GM19395 (cell line): ENCODE results near the gene PI16.

ENCODE experiments used
- ATAC-seq: cut with Tn5 transposase; IDR thresholded peaks from one replicate; pipeline ENCODE4 v1.9.1; 2021; ENCODE audit warnings: mild to moderate bottlenecking, moderate library complexity; ENCODE audit not compliant: unreplicated experiment

The PI16 gene

DNA sequence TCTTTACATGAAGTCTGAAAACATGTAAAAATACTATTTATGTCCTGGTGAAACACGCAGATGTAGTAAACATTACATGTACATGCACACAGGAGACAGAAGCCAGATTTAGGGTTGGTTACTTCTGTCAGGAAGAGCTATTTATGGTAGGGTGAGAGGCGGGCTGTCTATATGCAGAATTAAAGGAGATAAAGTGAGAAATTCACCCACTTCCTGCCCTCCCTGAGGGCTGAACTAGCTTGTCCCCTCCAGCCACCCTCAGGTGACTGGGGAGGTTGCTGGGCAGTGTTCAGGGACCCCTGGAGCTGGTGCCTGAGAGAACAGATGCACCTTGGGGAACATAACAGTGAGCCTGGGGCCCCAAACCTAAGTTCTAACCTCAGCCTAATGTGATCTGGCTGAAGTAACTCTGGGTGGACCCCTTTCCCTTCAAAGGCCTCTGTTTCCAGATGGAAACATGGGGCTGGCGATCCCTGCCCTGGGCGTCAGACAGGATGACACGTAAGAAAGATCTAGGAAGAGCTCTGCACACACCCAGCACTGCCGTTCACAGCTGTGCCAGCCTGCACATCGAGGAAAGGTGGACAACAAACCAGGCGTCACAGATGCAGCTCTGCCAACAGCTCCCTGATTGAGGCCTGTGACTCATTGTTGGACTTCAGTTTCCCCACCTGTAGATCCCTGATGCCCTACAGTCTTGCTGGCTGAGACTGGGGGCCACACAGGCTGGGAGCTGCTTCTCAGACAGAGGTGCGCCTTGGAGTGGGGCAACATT, 1.3 kb downstream of the PI16 start:
- ATAC-seq = no peak

DNA sequence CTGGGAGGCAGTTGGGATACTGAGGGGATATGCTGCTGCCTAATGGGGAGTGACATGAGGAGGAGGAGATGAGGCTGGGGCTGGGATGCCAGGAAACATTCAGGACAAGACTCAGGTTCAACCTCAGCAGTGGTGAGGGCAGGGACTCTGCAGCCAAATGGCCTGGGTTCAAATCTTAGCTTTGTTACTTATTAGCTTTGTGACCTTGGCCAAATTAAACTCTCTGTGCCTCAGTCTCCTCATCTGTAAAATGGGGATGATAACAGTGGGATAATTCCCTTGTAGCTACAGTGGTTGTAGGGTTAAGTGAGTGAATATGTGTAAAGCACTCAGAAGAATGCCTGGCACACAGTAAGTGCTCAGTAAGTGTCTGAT, 1.9 kb downstream of the PI16 start:
- ATAC-seq = no peak

DNA sequence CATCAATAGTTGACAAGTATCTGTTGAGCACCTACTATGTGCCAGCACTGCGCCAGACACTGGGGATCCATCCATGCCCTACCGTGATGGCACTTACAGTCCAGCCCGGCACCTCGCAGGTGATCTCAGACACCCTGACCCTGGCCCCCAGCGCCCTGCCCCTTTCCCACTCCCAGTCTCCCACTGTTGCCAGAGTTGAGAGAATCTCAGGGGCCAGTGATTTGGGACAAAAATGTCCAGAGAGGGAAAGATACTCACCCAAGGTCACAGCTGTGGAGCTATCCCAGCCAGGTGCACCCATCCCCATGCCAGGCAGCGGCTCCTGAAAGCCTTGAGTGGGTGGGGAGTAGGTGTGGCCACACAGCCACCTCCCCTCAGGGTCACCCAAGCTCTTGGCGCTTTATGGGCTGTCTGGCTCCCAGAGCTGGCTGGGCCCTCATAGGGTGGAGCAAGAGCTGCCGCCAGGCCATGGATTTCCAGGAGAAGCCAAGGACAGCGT, 3.3 kb downstream of the PI16 start:
- no peak for ATAC-seq

DNA sequence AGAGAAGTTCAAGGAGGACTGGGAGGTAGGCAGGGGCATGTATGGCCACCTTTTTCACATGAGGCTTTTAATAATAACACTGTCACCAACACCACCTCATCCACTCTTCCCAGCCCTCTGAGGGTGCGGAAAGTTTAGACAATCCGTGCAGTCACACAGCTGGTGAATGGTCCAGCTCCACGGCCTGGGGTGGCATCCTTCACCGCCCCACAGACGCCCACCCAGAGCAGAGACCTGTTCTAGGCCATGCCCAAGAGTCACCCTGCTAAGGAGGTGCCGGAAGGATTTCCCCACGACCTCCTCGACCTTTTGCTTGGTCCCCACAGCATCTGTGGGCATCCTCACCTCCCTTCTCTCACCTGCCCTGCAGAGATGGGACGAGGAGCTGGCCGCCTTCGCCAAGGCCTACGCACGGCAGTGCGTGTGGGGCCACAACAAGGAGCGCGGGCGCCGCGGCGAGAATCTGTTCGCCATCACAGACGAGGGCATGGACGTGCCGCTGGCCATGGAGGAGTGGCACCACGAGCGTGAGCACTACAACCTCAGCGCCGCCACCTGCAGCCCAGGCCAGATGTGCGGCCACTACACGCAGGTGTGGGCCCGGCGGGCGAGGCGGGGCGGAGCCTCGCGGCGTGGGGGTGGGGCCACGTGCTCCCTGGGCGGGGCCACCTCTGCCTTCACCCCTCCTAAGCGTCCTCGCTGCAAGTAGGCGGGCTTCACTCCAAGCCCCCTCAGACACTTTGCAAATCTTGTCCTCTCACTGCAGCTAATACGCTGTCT, 4.4 kb downstream of the PI16 start:
- ATAC-seq = no peak

DNA sequence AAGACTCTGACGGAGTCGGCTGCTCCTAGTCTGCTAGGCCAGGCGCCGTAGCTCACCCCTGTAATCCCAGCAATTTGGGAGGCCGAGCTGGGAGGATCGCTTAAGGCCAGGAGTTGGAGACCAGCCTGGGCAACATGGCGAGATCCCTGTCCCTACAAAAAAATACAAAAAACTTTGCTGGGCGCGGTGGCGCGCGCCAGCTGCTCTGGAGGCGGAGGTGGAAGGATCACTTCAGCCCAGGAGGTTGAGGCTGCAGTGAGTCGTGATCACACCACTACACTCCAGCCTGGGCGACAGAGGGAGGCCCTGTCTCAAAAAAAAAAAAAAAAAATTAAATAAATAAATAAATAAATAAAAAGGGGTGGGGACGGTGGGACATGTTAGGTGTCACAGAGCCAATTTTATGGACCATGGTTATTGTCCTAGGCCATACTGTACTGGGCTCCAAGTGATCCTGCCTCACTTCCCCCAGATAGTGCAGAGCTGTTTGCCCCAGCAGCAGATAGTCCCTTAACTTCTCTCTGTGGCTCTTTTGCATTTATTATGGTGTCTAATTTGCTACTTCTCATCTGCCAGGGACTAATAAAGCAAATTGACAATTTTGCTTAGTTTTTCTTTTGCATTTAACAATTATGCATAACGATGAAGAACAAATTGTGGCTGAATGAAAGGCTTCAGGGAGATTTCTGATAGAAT, 5.2 kb downstream of the PI16 start:
- no peak for ATAC-seq

DNA sequence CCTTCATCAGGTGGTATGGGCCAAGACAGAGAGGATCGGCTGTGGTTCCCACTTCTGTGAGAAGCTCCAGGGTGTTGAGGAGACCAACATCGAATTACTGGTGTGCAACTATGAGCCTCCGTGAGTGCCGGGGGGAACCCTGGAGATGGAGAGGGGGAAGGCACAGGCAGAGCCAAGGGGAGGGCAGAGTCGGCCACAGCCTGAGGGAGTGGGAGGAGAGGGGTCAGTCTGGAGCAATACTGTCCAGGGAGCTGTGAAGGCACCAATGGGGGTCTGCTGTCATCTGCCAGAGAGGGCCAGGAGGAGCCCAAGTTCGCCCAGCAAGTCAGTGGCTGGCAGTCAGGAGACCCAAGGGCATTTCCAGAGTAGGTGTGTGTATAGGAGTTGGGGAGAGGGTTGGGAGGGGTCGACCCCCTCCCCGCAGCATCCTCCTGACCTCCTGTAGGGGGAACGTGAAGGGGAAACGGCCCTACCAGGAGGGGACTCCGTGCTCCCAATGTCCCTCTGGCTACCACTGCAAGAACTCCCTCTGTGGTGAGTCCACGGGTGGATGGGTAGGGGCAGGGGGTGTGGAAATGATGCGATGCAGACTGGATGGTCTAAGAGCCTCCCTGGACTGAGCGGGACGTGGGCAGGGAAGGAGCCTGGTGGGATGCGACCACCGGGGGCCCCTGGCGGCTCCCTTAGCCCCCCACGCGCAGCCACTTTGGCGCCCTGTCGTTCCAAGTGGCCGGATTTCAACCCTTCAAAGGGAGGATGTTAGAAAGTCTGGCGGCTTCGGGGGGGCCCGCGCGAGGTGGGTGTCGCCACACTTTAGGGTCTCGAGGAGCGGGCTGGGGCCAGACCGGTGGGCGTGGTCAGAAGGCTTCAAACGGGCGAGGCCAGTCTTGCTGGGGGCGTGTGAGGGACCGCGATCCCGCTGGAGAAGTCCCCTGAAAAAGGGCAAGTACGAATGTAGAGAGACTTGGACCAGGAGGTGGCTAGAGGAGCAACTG, 7.2 kb downstream of the PI16 start:
- ATAC-seq = no peak

DNA sequence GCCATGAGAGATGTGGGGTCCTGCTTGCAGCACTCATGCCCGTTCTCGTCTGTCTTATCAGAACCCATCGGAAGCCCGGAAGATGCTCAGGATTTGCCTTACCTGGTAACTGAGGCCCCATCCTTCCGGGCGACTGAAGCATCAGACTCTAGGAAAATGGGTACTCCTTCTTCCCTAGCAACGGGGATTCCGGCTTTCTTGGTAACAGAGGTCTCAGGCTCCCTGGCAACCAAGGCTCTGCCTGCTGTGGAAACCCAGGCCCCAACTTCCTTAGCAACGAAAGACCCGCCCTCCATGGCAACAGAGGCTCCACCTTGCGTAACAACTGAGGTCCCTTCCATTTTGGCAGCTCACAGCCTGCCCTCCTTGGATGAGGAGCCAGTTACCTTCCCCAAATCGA, 8.3 kb downstream of the PI16 start:
- ATAC-seq = peak; percentile 62

DNA sequence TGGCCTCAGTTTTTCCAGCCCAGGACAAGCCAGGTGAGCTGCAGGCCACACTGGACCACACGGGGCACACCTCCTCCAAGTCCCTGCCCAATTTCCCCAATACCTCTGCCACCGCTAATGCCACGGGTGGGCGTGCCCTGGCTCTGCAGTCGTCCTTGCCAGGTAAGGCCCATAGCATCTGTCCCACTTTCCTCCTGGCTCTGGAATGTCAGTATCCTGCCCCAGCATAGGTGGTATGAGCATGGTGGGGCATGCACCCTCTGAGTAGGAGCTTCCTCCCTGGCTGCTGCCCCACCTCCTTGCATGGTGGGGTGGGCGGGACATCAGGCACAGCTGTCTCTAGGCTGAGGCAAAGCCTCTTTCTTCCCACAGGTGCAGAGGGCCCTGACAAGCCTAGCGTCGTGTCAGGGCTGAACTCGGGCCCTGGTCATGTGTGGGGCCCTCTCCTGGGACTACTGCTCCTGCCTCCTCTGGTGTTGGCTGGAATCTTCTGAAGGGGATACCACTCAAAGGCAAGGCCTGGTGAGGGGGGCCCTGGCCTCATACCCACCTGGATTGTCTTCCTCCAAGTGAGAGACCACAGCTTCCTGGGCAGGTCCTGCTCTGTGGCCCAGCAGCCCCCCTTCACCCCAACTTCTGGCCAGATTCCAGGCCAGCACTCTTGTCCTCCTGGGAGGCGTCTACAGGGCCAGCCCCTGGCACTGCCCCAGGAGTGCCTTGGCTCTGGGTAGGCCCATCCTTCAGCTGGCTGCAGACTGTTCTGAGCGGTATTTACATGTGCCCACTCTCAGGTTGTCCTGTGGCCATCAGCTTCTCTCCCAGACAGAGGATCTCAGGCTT, 9.1 kb downstream of the PI16 start:
- ATAC-seq = no peak

DNA sequence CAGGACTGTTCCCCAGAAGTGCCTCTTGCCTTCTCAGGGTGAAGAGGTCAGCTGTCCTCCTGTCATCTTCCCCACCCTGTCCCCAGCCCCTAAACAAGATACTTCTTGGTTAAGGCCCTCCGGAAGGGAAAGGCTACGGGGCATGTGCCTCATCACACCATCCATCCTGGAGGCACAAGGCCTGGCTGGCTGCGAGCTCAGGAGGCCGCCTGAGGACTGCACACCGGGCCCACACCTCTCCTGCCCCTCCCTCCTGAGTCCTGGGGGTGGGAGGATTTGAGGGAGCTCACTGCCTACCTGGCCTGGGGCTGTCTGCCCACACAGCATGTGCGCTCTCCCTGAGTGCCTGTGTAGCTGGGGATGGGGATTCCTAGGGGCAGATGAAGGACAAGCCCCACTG, 9.8 kb downstream of the PI16 start:
- no peak for ATAC-seq

DNA sequence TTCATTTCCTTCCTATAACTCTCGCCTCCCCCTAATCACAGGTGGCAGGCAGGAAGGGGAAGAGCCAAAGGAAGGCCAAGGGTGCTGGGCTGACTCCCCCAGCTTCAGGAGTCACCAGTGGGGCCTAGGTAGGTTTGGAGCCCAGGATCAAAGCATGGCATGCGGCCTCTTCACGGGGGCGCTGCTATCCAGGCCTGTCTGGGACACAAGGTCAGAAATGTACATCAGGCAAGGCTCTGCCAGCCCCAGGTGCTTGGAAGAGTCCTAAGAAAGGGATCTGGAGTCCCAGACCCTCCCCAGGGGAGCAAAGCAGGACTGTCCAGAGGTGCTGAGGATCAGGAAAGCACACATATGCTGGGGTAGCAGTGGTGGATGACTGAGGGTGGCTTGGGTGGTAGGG, 10.4 kb downstream of the PI16 start:
- no peak for ATAC-seq

DNA sequence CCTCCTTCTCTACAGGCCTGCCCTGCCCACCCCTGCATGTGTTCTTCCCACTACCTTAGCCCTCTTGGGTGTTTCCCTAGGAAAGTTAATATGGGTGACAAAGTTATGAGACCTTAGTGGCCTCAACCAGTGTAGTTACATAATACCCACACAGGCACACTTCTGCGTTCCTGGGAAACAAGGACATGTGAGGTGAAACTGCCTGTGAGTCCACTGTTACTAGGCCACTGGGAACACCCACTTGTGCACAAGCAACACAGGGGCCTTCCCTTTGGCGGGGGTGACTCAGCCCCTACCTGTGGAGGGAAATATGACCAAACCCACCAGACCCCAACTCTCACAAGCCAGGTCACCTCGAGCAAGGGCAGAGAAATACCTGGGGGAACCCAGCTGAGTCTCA, 12.8 kb downstream of the PI16 start:
- ATAC-seq = no peak

DNA sequence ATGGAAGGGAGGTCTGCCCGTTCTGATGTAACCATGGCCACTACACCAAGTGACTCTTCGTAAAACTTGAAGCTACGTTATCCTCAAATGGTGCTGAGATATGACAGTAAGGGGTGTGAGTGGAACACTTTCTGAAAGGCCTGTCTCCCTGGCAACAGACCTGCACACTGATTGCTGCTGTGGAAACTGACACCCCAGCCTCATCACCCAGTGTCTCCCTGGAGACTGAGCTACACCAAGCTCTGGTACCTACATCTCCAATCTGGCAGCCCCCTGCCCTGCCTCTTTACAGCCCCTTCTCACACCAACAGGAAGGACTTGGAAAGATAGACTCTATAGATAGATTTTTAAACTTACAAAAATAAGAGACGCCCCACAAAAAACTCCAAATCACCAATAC, 13.2 kb downstream of the PI16 start:
- no peak for ATAC-seq

DNA sequence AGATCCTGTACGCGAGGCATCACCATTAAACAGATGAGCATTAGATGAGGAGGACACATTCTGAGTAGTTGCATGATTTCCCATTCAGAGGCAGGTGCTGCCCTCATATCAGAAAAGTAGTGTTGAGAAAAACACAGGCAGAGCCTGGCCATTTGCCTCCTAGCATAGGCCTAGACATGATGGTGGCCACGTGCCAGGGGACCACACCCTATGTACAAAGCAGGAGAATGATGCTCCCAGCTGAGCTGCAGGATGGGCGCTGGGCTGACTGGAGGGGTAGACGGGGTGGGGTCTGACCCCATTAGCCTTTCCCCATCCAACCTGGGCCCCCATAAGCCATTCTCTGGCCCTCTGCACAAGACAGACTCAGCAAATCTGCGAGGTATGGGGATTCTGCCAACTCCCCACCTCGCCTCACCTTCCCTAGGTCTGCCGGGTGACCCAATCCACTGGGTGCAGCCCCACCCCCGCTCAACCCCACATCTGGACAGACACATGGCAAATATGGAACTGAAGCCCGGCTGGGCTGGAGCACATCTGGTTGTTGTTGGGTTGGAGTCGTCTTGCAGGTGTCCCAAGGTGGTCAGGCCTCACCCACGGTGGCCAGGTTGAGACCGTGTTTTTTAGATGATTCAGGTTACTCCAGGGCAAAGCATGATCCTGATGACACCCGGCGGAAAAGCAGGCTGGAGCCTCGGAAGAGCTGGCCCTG, 13.9 kb downstream of the PI16 start:
- no peak for ATAC-seq

DNA sequence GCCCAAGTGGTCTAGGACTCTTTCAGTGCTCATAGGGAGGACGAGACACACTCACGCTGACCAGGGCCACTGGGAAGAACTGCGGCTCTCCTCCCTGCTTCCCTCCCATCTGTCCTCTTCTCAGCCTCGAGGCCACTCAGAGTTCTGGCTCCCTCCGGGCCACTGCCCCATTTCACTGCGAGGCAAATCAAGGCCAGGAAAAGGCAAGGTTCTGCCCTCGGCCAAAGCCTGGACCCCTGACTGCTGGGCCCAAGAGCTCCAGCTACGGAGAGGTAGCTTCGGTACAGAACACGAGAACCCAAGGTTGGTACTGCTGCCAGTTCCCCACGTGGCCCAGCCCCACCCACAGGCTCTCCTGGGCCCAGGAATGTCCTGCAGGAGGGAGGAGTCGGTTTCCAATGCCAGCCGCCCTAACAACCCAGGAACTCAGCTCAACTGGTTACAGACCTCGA, 14.7 kb downstream of the PI16 start:
- ATAC-seq = no peak

DNA sequence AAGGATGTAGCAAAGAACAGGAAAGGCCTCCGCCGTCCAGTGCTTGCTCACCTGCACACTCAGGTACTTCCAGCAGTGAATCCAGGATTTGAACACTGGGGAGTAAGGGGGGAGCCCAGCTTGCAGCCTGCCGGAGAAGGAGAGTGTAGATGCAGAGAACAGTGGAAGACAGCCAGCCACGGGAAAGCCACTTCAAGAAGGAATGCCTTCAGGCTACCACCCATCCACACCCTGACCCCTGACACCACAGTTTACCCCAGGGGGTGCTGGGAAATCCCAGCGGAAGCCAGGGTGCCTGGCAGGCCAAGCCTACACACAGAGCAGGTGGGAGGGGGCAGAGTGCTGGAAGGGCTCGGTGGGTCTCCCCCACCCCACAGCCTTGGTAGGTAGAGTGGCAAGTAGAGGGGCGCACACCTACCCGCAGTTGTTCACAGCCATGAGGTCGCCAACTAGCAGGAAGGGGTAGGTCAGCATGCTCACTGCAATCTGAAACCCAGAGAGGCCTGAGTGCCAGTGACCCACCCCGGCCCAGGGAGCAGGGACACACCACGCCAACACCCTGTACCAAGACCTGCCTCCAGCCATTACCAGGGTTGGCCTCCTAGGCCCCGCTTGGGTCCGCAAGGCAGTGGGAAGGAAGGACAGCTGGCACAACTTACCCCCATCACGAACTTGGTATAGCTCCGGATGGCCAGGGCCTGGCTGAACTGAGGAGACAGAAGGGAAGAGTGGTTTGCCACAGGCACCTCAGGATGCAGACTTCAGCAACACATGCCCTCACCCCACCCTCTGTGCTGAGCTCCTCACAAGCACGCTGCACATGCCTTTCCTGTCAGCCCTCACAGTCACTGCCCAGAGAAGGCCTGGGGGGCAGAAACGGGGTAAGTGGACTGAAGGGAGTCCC, 15.7 kb downstream of the PI16 start:
- ATAC-seq = no peak

DNA sequence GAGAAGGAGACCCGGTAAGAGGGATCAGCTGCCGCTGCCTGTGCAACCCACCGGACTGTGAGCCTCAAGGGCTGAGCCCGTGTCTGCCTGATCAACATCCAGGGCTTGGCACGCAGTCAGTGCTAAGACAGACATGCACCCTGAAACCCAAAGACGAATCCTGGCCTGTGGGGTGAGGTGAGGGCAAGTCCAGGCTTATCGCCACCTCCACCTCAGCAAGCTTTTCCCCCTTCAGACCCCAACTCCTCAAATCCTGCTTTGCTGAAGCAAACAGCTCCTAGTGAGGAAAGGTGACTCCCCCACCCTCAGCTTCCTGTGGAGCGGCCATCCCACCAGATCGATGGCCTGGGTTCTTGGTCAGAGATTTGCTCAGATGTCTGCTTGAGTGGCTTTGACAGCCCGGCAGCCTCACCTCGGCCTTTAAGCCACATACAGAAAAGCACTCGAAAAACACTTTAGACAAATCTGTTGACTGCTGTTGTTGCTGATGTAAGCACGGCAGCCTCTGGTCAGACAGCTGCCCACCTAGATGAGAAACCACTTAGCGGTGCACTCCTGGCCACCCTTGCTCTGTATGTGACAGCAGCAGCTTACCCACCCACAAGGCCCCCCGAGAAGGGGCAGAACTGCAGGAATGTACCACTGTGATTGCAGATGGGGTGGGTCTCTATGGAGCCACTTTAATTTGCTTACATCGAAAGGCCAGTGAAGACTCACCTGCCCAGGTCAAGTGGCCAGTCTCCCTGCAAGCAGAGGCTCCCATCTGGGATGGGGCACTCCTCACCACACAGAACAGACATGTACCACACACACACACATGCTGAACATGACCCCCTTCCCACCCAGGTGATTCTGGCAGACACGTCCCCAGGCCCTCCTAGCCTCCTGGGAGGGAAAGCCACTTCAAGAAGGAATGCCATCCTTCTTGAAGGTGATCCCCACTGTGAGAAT, 16.6 kb downstream of the PI16 start:
- no peak for ATAC-seq
